Endothelial cell of umbilical vein (primary cell): ENCODE results near the gene ZNF74. TPM values are rescaled to one million over a fixed set of nuclear protein-coding genes. Genes with fewer than 3 reads are reported as not detected.
A peak's percentile ranks its signal among the peaks of the same experiment; 100 is the strongest.

Source experiments
- BruUV-seq: library from RNA; stranded (reverse); fragments of 400-500 nt; replicated peaks from 2 replicates; lab custom pipeline; 2021; lab: Mats Ljungman, UMichigan
- CTCF ChIA-PET: fragments of 300-600, 350-600 bp; sonication (Branson Sonifier 250); formaldehyde crosslinking; loops from one replicate; lab custom pipeline; 2021; ENCODE audit warnings: antibody characterized with exemption, inconsistent platforms; lab: Charles Lee
- POLR2A ChIA-PET: fragments of 300-600, 350-600 bp; sonication (Branson Sonifier 250); formaldehyde crosslinking; loops from one replicate; lab custom pipeline; 2021; ENCODE audit warnings: antibody characterized with exemption, inconsistent platforms; lab: Charles Lee
- DNase-seq: peaks from one replicate; pipeline ENCODE4 v3.0.0-alpha.2; 2011; ENCODE audit warnings: low read depth, low spot score
- FAIRE-seq: peaks from 2 replicates; lab custom pipeline; 2011; peaks lifted over from hg19 to GRCh38; lab: Jason Lieb, UNC
- H2AFZ ChIP-seq: 2 replicates; pipeline ENCODE4 v1.6.0; 2012; ENCODE audit warnings: low read depth, low read length, control low read depth, inconsistent platforms
- H3K27ac ChIP-seq: 2 replicates; pipeline ENCODE4 v1.5.1; 2011; ENCODE audit warnings: low read depth, mild to moderate bottlenecking, control low read depth, low read length, moderate library complexity; ENCODE audit not compliant: insufficient read depth
- H3K27me3 ChIP-seq, 2 experiments: 2 replicates each; pipeline versions ENCODE4 v1.6.0 to v1.6.1; 2011; ENCODE audit warnings: low read length in 2 of 2, mixed read lengths in 1 of 2; ENCODE audit not compliant: control insufficient read depth in 2 of 2, insufficient read depth in 2 of 2
- H3K36me3 ChIP-seq, 2 experiments: 2 replicates in 1 of 2; 3 replicates in 1 of 2; pipeline ENCODE4 v1.5.1; 2011; ENCODE audit warnings: low read length in 2 of 2, mild to moderate bottlenecking in 1 of 2, moderate library complexity in 1 of 2; ENCODE audit not compliant: control insufficient read depth in 2 of 2, insufficient read depth in 2 of 2; ENCODE audit errors: extremely low read depth in 1 of 2
- H3K4me1 ChIP-seq: 3 replicates; pipeline ENCODE4 v1.5.1; 2011; ENCODE audit warnings: mild to moderate bottlenecking, low read length; ENCODE audit not compliant: control insufficient read depth, insufficient read depth; ENCODE audit errors: extremely low read depth
- H3K4me2 ChIP-seq: 2 replicates; pipeline ENCODE4 v1.6.1; 2011; ENCODE audit warnings: low read length, control low read depth, mixed read lengths; ENCODE audit not compliant: insufficient read depth
- H3K4me3 ChIP-seq, 3 experiments: fragments of 200-600 bp in 1 of 3; sonication (generic), shearing (Covaris generic) in 1 of 3; replicated peaks in 1 of 3; 2 replicates each; pipeline ENCODE4 v1.5.1; 2011 to 2016; ENCODE audit warnings: control low read depth in 3 of 3, low read length in 3 of 3, mild to moderate bottlenecking in 2 of 3, inconsistent platforms in 1 of 3, low read depth in 1 of 3, moderate library complexity in 1 of 3; ENCODE audit not compliant: insufficient read depth in 1 of 3
- H3K79me2 ChIP-seq: 2 replicates; pipeline ENCODE4 v1.6.0; 2012; ENCODE audit warnings: low read length, inconsistent platforms; ENCODE audit not compliant: control insufficient read depth, insufficient read depth
- H3K9ac ChIP-seq: replicated peaks from 2 replicates; pipeline ENCODE3; 2011; ENCODE audit warnings: low read length, control low read depth; ENCODE audit not compliant: insufficient read depth; ENCODE audit errors: extremely low read depth
- H3K9me1 ChIP-seq: replicated peaks from 3 replicates; pipeline ENCODE4 v1.6.0; 2011; ENCODE audit warnings: mild to moderate bottlenecking, low read length; ENCODE audit not compliant: control insufficient read depth, insufficient read depth; ENCODE audit errors: extremely low read depth
- H3K9me3 ChIP-seq: replicated peaks from 2 replicates; pipeline ENCODE4 v1.5.1; 2012; ENCODE audit warnings: low read length, inconsistent platforms; ENCODE audit not compliant: control insufficient read depth, insufficient read depth
- H4K20me1 ChIP-seq: replicated peaks from 2 replicates; pipeline ENCODE3; 2011; ENCODE audit warnings: mild to moderate bottlenecking, low read length; ENCODE audit not compliant: control insufficient read depth, insufficient read depth; ENCODE audit errors: extremely low read depth
- CTCF ChIP-seq, 2 donors: IDR thresholded peaks; 1 replicate in 1 of 2; 2 replicates in 1 of 2; pipeline ENCODE4 v1.5.1; 2011; ENCODE audit warnings: low read length in 2 of 2, mild to moderate bottlenecking in 2 of 2, moderate library complexity in 2 of 2, control low read depth in 1 of 2, inconsistent platforms in 1 of 2, low read depth in 1 of 2; ENCODE audit not compliant: insufficient read depth in 1 of 2; ENCODE audit errors: extremely low read depth in 1 of 2
- EZH2 ChIP-seq: IDR thresholded peaks from 2 replicates; pipeline ENCODE4 v1.6.1; 2012; ENCODE audit warnings: borderline replicate concordance, low read depth, mild to moderate bottlenecking, moderate library complexity, low read length, inconsistent platforms; ENCODE audit not compliant: severe bottlenecking
- FOS ChIP-seq: IDR thresholded peaks from 2 replicates; pipeline ENCODE4 v1.6.1; 2011; ENCODE audit warnings: mild to moderate bottlenecking, low read length, moderate library complexity, borderline replicate concordance; ENCODE audit not compliant: insufficient read depth
- GATA2 ChIP-seq: IDR thresholded peaks from 2 replicates; pipeline ENCODE4 v1.7.0; 2011; ENCODE audit warnings: low read depth, mild to moderate bottlenecking, moderate library complexity, mixed read lengths, low read length; ENCODE audit not compliant: insufficient read length, insufficient read depth
- JUN ChIP-seq: IDR thresholded peaks from 2 replicates; pipeline ENCODE4 v1.6.1; 2011; ENCODE audit warnings: borderline replicate concordance, low read depth; ENCODE audit not compliant: insufficient read length, insufficient read depth
- MAX ChIP-seq: IDR thresholded peaks from 2 replicates; pipeline ENCODE4 v1.6.1; 2011; ENCODE audit not compliant: insufficient read depth, insufficient read length
- MYC ChIP-seq: IDR thresholded peaks from one replicate; pipeline ENCODE4 v1.6.1; 2011; ENCODE audit warnings: mild to moderate bottlenecking, low read depth, low read length
- POLR2A ChIP-seq: IDR thresholded peaks from 2 replicates; pipeline ENCODE4 v1.6.1; 2012; ENCODE audit warnings: low read depth, mild to moderate bottlenecking, control low read depth, low read length
- POLR2AphosphoS5 ChIP-seq: IDR thresholded peaks from 2 replicates; pipeline ENCODE4 v1.6.1; 2012; ENCODE audit warnings: low read depth, mild to moderate bottlenecking, control low read depth, low read length, moderate library complexity; ENCODE audit not compliant: insufficient read depth
- dilution Hi-C: fragments of 300-500 bp; cut with MboI; formaldehyde crosslinking; loops from one replicate; pipeline ENCODE4 v1.15.0; 2019; ENCODE audit warnings: low sequenced_read_pairs; ENCODE audit not compliant: extremely low pct_ligation_motif_present
- intact Hi-C: fragments of 100-400 bp; cut with micrococcal nuclease; formaldehyde crosslinking; loops from one replicate; pipeline ENCODE4 v1.10.0; 2022
- polyA plus RNA-seq, 4 experiments: library from polyadenylated mRNA; depleted of rRNA in 3 of 4; stranded (reverse) in 3 of 4; unstranded in 1 of 4; fragments of >200 nt; gene quantifications; 2 replicates each; pipeline versions ENCODE4 v1.2.1 to v1.2.3, GENCODE V29; 2011 to 2012; ENCODE audit warnings: missing spikeins in 1 of 4
- total RNA-seq: library from RNA; stranded (reverse); gene quantifications from 2 replicates; pipeline ENCODE4 v1.2.3, GENCODE V29; 2021

Gene ZNF74
- total and polyA plus RNA-seq, 2 donors (not counting 3 experiments of a cell fraction or from before 2014, with no cell fraction given), result 8.6 to 13.4 TPM

- TF ChIP-seq POLR2AphosphoS5 (no peak), EZH2 (no peak), JUN (no peak), MAX (no peak), MYC (no peak), CTCF (IDR thresholded peaks at IDR 0.05; ENCODE audit: extremely low read depth in 1 of 2, insufficient read depth in 1 of 2, low read depth in 1 of 2, low read length in 2 of 2) (no peak), GATA2 (no peak), FOS (no peak), POLR2A (no peak)
- dilution Hi-C loops, result no loop called here
- no peaks in the 10 kb centered on the region for H3K9me3 ChIP-seq
- H2AFZ ChIP-seq, result no peak overlapping the region
- no peaks in the 10 kb centered on the region for H3K9me1 ChIP-seq
- H3K4me1 ChIP-seq, result peaks cover 7% of the 10 kb centered on the region
- DNase-seq, result no peak
- peaks cover under 1 to 3% of the 10 kb centered on the region in 2 experiments for H3K27me3 ChIP-seq
- peaks cover 4% of the 10 kb centered on the region for H3K79me2 ChIP-seq
- H3K4me3 ChIP-seq, result peak overlapping the region in 1 of 3 experiments; percentile 77
- no TSS peak for BruUV-seq
- H3K27ac ChIP-seq, result no peak overlapping the region
- ChIA-PET POLR2A (no interaction called here), CTCF (interaction anchor here (1.5 kb wide), 1 partner anchor 61 kb away, joined by 5 read pairs; no protein-coding TSS in a partner anchor)
- no peaks in the 10 kb centered on the region for H4K20me1 ChIP-seq
- H3K36me3 ChIP-seq, result no peaks in the 10 kb centered on the region
- H3K4me2 ChIP-seq, result peak overlapping the region; percentile 47
- intact Hi-C loops, result no loop called here
- no peak for FAIRE-seq
- H3K9ac ChIP-seq, result no peak overlapping the region
These were observed 1.4 kb downstream of the ZNF74 start for GRCh38 chr22:20395181-20395906.
